DND-41 (cell line): Measurements from ENCODE around the gene PLXNC1.

Source experiments
- ATAC-seq: fragments of 200-7000 bp; cut with Tn5 transposase; 3 replicates; pipeline ENCODE4 v1.9.1; 2021; ENCODE audit warnings: low read depth; ENCODE audit not compliant: insufficient read depth
- DNase-seq: peaks from one replicate; pipeline ENCODE4 v3.0.0-alpha.2; 2020
- H2AFZ ChIP-seq: 2 replicates; pipeline ENCODE4 v1.6.0; 2012; ENCODE audit warnings: low read depth, low read length
- H3K27ac ChIP-seq: 2 replicates; pipeline ENCODE4 v1.5.1; 2012; ENCODE audit warnings: low read length, inconsistent platforms
- H3K27me3 ChIP-seq: fragments of 200-600 bp; sonication (generic); 2 replicates; pipeline ENCODE4 v1.6.0; 2012; ENCODE audit warnings: low read length, mild to moderate bottlenecking, inconsistent platforms; ENCODE audit not compliant: insufficient read depth, poor library complexity
- H3K36me3 ChIP-seq: 2 replicates; pipeline ENCODE4 v1.5.1; 2012; ENCODE audit warnings: low read length, inconsistent platforms; ENCODE audit not compliant: insufficient read depth
- H3K4me1 ChIP-seq: 2 replicates; pipeline ENCODE4 v1.5.1; 2012; ENCODE audit warnings: mild to moderate bottlenecking, low read length; ENCODE audit not compliant: insufficient read depth
- H3K4me2 ChIP-seq: 2 replicates; pipeline ENCODE4 v1.6.0; 2012; ENCODE audit warnings: mild to moderate bottlenecking, moderate library complexity, low read length, inconsistent platforms; ENCODE audit not compliant: insufficient read depth
- H3K4me3 ChIP-seq, 2 experiments: fragments of 200-600 bp in 1 of 2; shearing (Covaris generic) in 1 of 2; 2 replicates each; pipeline ENCODE4 v1.5.1; 2012 to 2016; ENCODE audit warnings: inconsistent platforms in 2 of 2, low read length in 2 of 2, mild to moderate bottlenecking in 2 of 2, low read depth in 1 of 2, moderate library complexity in 1 of 2
- H3K79me2 ChIP-seq: 2 replicates; pipeline ENCODE4 v1.6.0; 2012; ENCODE audit warnings: low read length, inconsistent platforms; ENCODE audit not compliant: insufficient read depth
- H3K9ac ChIP-seq: 2 replicates; pipeline ENCODE4 v1.6.0; 2012; ENCODE audit warnings: low read depth, mild to moderate bottlenecking, inconsistent platforms, low read length, moderate library complexity
- H3K9me3 ChIP-seq: 2 replicates; pipeline ENCODE4 v1.5.1; 2012; ENCODE audit warnings: low read length, moderate library complexity, mild to moderate bottlenecking, inconsistent platforms; ENCODE audit not compliant: insufficient read depth, severe bottlenecking
- H4K20me1 ChIP-seq: 2 replicates; pipeline ENCODE4 v1.6.0; 2012; ENCODE audit warnings: low read length; ENCODE audit not compliant: insufficient read depth
- EZH2 ChIP-seq: IDR thresholded peaks from 3 replicates; pipeline ENCODE4 v1.6.1; 2012; ENCODE audit warnings: borderline replicate concordance, low read depth, mild to moderate bottlenecking, moderate library complexity, low read length, inconsistent platforms; ENCODE audit not compliant: severe bottlenecking
- TF ChIP-seq, protein P1 (sequence below): IDR thresholded peaks from 2 replicates; pipeline ENCODE4 v1.5.1; 2012; ENCODE audit warnings: borderline replicate concordance, low read length, moderate library complexity, mild to moderate bottlenecking; ENCODE audit not compliant: poor library complexity, severe bottlenecking; ENCODE audit errors: extremely low read depth

Gene PLXNC1

DNA sequence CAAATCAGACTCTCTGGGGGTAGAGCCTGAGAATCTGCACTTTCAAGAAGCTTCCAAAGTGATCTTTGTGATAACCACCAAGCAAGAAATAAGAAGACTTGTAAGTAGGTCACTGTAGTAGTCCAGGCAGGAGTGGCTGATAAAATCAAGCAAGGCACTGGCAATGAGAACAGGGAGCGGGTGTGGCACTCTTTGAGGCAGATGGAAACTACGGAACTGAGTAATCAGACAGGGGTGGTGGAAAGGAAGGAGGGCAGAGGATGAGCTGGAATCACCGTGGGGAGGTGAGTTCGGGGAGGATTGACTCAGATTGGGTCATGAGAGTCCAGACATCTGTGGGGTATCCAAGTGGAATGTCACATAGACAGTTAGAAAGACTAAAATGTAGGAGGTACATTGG, 44.4 kb upstream of the PLXNC1 start:
- no peak overlapping the region for H3K4me3 ChIP-seq
- H2AFZ ChIP-seq: no peak overlapping the region
- no peak for ATAC-seq
- no peak overlapping the region for H3K27ac ChIP-seq
- H3K4me2 ChIP-seq: no peak overlapping the region
- H4K20me1 ChIP-seq: no peaks in the 10 kb centered on the region
- no peaks in the 10 kb centered on the region for H3K27me3 ChIP-seq
- no peak overlapping the region for H3K9ac ChIP-seq
- H3K36me3 ChIP-seq: no peaks in the 10 kb centered on the region
- TF ChIP-seq EZH2: no peak
- TF ChIP-seq, protein P1, sequence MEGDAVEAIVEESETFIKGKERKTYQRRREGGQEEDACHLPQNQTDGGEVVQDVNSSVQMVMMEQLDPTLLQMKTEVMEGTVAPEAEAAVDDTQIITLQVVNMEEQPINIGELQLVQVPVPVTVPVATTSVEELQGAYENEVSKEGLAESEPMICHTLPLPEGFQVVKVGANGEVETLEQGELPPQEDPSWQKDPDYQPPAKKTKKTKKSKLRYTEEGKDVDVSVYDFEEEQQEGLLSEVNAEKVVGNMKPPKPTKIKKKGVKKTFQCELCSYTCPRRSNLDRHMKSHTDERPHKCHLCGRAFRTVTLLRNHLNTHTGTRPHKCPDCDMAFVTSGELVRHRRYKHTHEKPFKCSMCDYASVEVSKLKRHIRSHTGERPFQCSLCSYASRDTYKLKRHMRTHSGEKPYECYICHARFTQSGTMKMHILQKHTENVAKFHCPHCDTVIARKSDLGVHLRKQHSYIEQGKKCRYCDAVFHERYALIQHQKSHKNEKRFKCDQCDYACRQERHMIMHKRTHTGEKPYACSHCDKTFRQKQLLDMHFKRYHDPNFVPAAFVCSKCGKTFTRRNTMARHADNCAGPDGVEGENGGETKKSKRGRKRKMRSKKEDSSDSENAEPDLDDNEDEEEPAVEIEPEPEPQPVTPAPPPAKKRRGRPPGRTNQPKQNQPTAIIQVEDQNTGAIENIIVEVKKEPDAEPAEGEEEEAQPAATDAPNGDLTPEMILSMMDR: no peak
- H3K4me1 ChIP-seq: peaks cover 37% of the 10 kb centered on the region
- no peak for DNase-seq
- no peaks in the 10 kb centered on the region for H3K9me3 ChIP-seq
- H3K79me2 ChIP-seq: no peaks in the 10 kb centered on the region; the same call in 1 of the 2 replicates

DNA sequence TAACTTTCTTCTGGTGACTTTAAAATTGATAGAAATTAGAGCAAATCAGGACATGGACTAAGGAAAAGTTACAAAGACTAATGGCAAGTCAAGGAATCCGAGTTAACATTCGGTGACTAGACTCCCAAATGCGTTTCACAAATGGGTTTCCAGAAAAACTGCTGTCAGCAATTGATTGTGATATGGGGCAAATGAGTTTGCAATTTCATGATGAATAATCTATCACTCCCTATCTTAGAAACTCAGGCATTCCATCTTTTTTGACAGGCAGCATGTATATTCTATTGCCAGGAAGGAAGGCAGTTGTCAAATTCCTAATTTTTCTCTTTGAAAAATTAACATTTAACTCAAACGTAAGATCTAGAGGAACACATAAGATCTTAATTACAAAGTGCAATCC, 40.5 kb upstream of the PLXNC1 start:
- H3K27me3 ChIP-seq: no peaks in the 10 kb centered on the region
- TF ChIP-seq EZH2: no peak
- TF ChIP-seq, protein P1: no peak
- H4K20me1 ChIP-seq: no peaks in the 10 kb centered on the region
- H3K4me3 ChIP-seq: no peak overlapping the region
- H3K4me2 ChIP-seq: no peak overlapping the region
- no peaks in the 10 kb centered on the region for H3K4me1 ChIP-seq
- no peak overlapping the region for H3K9ac ChIP-seq
- H3K27ac ChIP-seq: no peak overlapping the region
- no peak for ATAC-seq
- no peak overlapping the region for H2AFZ ChIP-seq
- no peaks in the 10 kb centered on the region for H3K79me2 ChIP-seq
- H3K36me3 ChIP-seq: no peaks in the 10 kb centered on the region
- H3K9me3 ChIP-seq: no peaks in the 10 kb centered on the region
- no peak for DNase-seq

DNA sequence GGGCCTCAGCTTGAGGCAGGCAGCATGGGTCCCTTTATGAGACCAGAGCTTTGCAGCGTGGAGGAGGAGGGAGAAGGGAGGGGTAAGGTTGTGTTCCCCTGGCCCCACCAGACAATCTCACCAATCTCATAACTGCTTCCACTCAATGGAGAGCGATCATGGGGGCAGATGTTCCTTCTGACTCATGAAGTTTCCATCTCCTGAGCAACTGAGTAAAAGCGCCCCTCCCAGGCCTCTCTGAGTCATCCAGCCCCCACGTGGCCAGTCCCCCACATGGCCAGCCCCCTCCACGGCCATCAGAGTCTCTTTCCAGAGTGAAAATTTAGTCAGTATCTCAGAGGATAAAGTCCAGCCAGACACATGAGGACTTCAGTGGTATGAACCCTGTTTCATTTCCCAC, 39.2 kb upstream of the PLXNC1 start:
- no peaks in the 10 kb centered on the region for H3K27me3 ChIP-seq
- H3K9me3 ChIP-seq: no peaks in the 10 kb centered on the region
- H3K4me2 ChIP-seq: no peak overlapping the region
- TF ChIP-seq, protein P1: no peak
- no peak for TF ChIP-seq EZH2
- H3K27ac ChIP-seq: no peak overlapping the region
- no peak for DNase-seq
- no peaks in the 10 kb centered on the region for H3K4me1 ChIP-seq
- H3K79me2 ChIP-seq: no peaks in the 10 kb centered on the region
- H2AFZ ChIP-seq: no peak overlapping the region
- H3K9ac ChIP-seq: no peak overlapping the region
- H3K4me3 ChIP-seq: no peak overlapping the region
- ATAC-seq: peak; percentile 24; the same call in 1 of the 3 replicates
- no peaks in the 10 kb centered on the region for H3K36me3 ChIP-seq
- H4K20me1 ChIP-seq: no peaks in the 10 kb centered on the region

DNA sequence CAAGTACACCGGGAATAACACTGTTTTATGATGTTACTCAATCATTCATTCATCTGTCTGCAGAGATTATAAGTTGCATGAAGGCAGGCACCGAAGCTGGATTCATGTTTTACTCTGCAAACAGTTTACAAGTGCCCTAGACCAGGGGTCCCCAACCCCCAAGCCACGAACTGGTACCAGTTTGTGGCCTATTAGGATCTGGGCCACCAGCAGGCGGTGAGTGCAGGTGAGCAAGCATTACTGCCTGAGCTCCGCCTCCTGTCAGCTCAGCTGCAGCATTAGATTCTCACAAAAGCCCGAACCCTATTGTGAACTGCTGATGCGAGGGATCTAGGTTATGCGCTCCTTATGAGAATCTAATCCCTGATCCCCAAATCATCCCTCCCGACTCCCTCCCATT, 38.1 kb upstream of the PLXNC1 start:
- DNase-seq: no peak
- H2AFZ ChIP-seq: no peak overlapping the region
- H3K4me1 ChIP-seq: no peaks in the 10 kb centered on the region
- ATAC-seq: no peak
- H3K27me3 ChIP-seq: no peaks in the 10 kb centered on the region
- no peak overlapping the region for H3K27ac ChIP-seq
- TF ChIP-seq, protein P1: no peak
- TF ChIP-seq EZH2: no peak
- no peak overlapping the region for H3K9ac ChIP-seq
- H3K4me2 ChIP-seq: no peak overlapping the region
- H3K9me3 ChIP-seq: no peaks in the 10 kb centered on the region
- no peaks in the 10 kb centered on the region for H3K79me2 ChIP-seq
- H3K4me3 ChIP-seq: no peak overlapping the region
- no peaks in the 10 kb centered on the region for H3K36me3 ChIP-seq
- no peaks in the 10 kb centered on the region for H4K20me1 ChIP-seq
